HepG2 (cell line): ENCODE data around the gene ARSB. TPM values are rescaled to one million over a fixed set of nuclear protein-coding genes. Genes with fewer than 3 reads are reported as not detected.
A peak's percentile ranks its signal among the peaks of the same experiment; 100 is the strongest.

ENCODE experiments used
- FOXM1 ChIP-seq: sonication (generic); formaldehyde crosslinking; IDR thresholded peaks from 2 replicates; pipeline ENCODE4 v1.5.0; 2020; ENCODE audit warnings: missing genetic modification reagents
- GLI4 ChIP-seq: sonication (generic); formaldehyde crosslinking; IDR thresholded peaks from 2 replicates; pipeline ENCODE4 v1.5.1; 2020; ENCODE audit warnings: missing genetic modification reagents, mild to moderate bottlenecking, moderate library complexity, borderline replicate concordance
- ISX ChIP-seq: sonication (generic); formaldehyde crosslinking; conservative IDR thresholded peaks from 2 replicates; pipeline ENCODE4 v1.5.0; 2020; ENCODE audit warnings: missing genetic modification reagents
- MED1 ChIP-seq: sonication (generic); formaldehyde crosslinking; IDR thresholded peaks from 2 replicates; pipeline ENCODE4 v1.4.0; 2020; ENCODE audit warnings: missing genetic modification reagents
- PCBP2 ChIP-seq: fragments of 200-400 bp; formaldehyde crosslinking; optimal IDR thresholded peaks from 2 replicates; pipeline ENCODE3; 2018; ENCODE audit warnings: low read length, low read depth; ENCODE audit not compliant: poor library complexity, severe bottlenecking
- PRPF4 ChIP-seq: fragments of 200-400 bp; formaldehyde crosslinking; IDR thresholded peaks from 2 replicates; pipeline ENCODE4 v1.6.1; 2016; ENCODE audit warnings: low read length, low read depth; ENCODE audit not compliant: poor library complexity, severe bottlenecking
- RELA ChIP-seq: sonication (generic); formaldehyde crosslinking; IDR thresholded peaks from 2 replicates; pipeline ENCODE4 v1.4.0; 2020; ENCODE audit warnings: missing genetic modification reagents
- SMYD3 ChIP-seq: sonication (generic); formaldehyde crosslinking; IDR thresholded peaks from 2 replicates; pipeline ENCODE4 v1.8.1; 2023; ENCODE audit warnings: mild to moderate bottlenecking, missing genetic modification reagents
- TCF12 ChIP-seq, 2 experiments: fragments of 450-650 bp in 1 of 2; sonication (generic) in 1 of 2; formaldehyde crosslinking in 1 of 2; IDR thresholded peaks; 2 replicates each; pipeline versions ENCODE4 v1.6.1 to v1.8.0; 2017 to 2022; ENCODE audit warnings: antibody characterized with exemption in 1 of 2, mild to moderate bottlenecking in 1 of 2, missing genetic modification reagents in 1 of 2, moderate library complexity in 1 of 2
- ZNF20 ChIP-seq: sonication (generic); formaldehyde crosslinking; IDR thresholded peaks from 2 replicates; pipeline ENCODE4 v1.4.0; 2020; ENCODE audit warnings: mild to moderate bottlenecking, moderate library complexity, missing genetic modification reagents
- polyA plus RNA-seq, 8 experiments: library from polyadenylated mRNA; depleted of rRNA in 3 of 8; stranded (reverse) in 7 of 8; unstranded in 1 of 8; fragments of >200 nt; fragmentation: Illumina TruSeq in 4 of 8; extraction: Trizol in 4 of 8; gene quantifications; 2 replicates each; pipeline versions ENCODE4 v1.2.1 to v1.2.3, GENCODE V29; 2011 to 2016; ENCODE audit warnings: low read depth in 4 of 8, missing spikeins in 1 of 8, mixed read lengths in 1 of 8; ENCODE audit not compliant: insufficient read depth in 1 of 8
- total RNA-seq, 5 experiments: library from RNA; depleted of rRNA; stranded (reverse); fragments of >200 nt; fragmentation: Illumina TruSeq; extraction: Trizol; gene quantifications; 2 replicates each; pipeline ENCODE4 v1.2.3, GENCODE V29; 2016; ENCODE audit warnings: low read depth in 1 of 5
- TF ChIP-seq, protein P1 (sequence below), 2 experiments: sonication (generic) in 1 of 2; formaldehyde crosslinking in 1 of 2; IDR thresholded peaks; 2 replicates each; pipeline versions ENCODE4 v1.6.1 to v1.9.0; 2014 to 2022; ENCODE audit warnings: antibody characterized with exemption in 1 of 2, borderline replicate concordance in 1 of 2, inconsistent platforms in 1 of 2, low read depth in 1 of 2, missing genetic modification reagents in 1 of 2
- TF ChIP-seq, protein P2 (sequence below): sonication (generic); IDR thresholded peaks from 2 replicates; pipeline ENCODE4 v1.6.1; 2016; ENCODE audit warnings: low read depth, borderline replicate concordance
- TF ChIP-seq, protein P3 (sequence below): sonication (generic); formaldehyde crosslinking; IDR thresholded peaks from 2 replicates; pipeline ENCODE4 v1.4.0; 2020; ENCODE audit warnings: missing genetic modification reagents
- TF ChIP-seq, protein P4 (sequence below): sonication (generic); formaldehyde crosslinking; IDR thresholded peaks from 2 replicates; pipeline ENCODE4 v1.4.0; 2020; ENCODE audit warnings: mild to moderate bottlenecking, missing genetic modification reagents
- TF ChIP-seq, protein P5 (sequence below): sonication (generic); formaldehyde crosslinking; IDR thresholded peaks from 2 replicates; pipeline ENCODE4 v1.5.0; 2020; ENCODE audit warnings: missing genetic modification reagents, mild to moderate bottlenecking, borderline replicate concordance

The ARSB gene
- total and polyA plus RNA-seq, 2 of the 13 experiments (the other 11 are each of a cell fraction or from before 2014, with no cell fraction given), result 52.6 to 66.4 TPM

DNA sequence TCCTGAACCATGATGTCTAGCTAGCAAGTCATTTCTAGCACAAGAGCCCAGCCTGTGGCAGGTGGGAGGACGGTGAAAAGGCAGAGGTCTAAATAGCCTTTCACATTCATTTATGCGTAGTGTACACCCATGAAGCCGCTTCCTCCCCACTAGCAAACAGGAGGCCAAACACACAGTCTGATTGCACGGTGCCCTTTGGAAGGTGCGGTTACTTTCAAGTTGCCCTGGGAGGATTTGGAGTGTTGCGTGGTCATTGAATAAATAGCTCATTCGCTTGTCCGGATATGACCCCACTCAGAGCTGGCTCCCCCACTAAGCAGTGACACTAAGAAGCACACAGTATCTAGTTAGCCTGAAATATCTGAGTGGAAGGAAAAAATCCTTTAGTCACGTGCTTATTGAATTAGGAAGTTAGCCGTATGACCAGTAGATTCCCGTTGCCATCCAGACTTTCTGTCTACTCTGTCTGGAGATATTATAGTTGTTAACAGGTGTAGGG is 664 bp upstream of the ARSB start (continued):
- 0 out of 2 replicates have a peak, but pooled peaks have one; percentile 46 for TF ChIP-seq RELA (CRISPR knock-in tag)
- TF ChIP-seq, protein P1, sequence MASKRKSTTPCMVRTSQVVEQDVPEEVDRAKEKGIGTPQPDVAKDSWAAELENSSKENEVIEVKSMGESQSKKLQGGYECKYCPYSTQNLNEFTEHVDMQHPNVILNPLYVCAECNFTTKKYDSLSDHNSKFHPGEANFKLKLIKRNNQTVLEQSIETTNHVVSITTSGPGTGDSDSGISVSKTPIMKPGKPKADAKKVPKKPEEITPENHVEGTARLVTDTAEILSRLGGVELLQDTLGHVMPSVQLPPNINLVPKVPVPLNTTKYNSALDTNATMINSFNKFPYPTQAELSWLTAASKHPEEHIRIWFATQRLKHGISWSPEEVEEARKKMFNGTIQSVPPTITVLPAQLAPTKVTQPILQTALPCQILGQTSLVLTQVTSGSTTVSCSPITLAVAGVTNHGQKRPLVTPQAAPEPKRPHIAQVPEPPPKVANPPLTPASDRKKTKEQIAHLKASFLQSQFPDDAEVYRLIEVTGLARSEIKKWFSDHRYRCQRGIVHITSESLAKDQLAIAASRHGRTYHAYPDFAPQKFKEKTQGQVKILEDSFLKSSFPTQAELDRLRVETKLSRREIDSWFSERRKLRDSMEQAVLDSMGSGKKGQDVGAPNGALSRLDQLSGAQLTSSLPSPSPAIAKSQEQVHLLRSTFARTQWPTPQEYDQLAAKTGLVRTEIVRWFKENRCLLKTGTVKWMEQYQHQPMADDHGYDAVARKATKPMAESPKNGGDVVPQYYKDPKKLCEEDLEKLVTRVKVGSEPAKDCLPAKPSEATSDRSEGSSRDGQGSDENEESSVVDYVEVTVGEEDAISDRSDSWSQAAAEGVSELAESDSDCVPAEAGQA (IDR thresholded peaks at IDR 0.05; ENCODE audit: low read depth), result no peak
- TF ChIP-seq, protein P1 (CRISPR knock-in tag; IDR thresholded peaks at IDR 0.05; ENCODE audit: borderline replicate concordance), result peak; percentile 71; the same call in 1 of the 2 replicates
- TF ChIP-seq PRPF4, result no peak
- TF ChIP-seq SMYD3 (CRISPR knock-in tag), result no peak
- no peak for TF ChIP-seq FOXM1 (CRISPR knock-in tag)
- TF ChIP-seq TCF12 (IDR thresholded peaks at IDR 0.05), result no peak
- peak; percentile 85 for TF ChIP-seq TCF12 (CRISPR knock-in tag; IDR thresholded peaks at IDR 0.05)
- TF ChIP-seq, protein P2, sequence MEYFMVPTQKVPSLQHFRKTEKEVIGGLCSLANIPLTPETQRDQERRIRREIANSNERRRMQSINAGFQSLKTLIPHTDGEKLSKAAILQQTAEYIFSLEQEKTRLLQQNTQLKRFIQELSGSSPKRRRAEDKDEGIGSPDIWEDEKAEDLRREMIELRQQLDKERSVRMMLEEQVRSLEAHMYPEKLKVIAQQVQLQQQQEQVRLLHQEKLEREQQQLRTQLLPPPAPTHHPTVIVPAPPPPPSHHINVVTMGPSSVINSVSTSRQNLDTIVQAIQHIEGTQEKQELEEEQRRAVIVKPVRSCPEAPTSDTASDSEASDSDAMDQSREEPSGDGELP, result peak; percentile 75; the same call in 1 of the 2 replicates
- no peak for TF ChIP-seq PCBP2
- peak; percentile 99 for TF ChIP-seq MED1 (CRISPR knock-in tag)
- 0 out of 2 replicates have a peak, but pooled peaks have one; percentile 63 for TF ChIP-seq ISX (CRISPR knock-in tag)
- TF ChIP-seq ZNF20 (CRISPR knock-in tag), result no peak
- TF ChIP-seq, protein P3, sequence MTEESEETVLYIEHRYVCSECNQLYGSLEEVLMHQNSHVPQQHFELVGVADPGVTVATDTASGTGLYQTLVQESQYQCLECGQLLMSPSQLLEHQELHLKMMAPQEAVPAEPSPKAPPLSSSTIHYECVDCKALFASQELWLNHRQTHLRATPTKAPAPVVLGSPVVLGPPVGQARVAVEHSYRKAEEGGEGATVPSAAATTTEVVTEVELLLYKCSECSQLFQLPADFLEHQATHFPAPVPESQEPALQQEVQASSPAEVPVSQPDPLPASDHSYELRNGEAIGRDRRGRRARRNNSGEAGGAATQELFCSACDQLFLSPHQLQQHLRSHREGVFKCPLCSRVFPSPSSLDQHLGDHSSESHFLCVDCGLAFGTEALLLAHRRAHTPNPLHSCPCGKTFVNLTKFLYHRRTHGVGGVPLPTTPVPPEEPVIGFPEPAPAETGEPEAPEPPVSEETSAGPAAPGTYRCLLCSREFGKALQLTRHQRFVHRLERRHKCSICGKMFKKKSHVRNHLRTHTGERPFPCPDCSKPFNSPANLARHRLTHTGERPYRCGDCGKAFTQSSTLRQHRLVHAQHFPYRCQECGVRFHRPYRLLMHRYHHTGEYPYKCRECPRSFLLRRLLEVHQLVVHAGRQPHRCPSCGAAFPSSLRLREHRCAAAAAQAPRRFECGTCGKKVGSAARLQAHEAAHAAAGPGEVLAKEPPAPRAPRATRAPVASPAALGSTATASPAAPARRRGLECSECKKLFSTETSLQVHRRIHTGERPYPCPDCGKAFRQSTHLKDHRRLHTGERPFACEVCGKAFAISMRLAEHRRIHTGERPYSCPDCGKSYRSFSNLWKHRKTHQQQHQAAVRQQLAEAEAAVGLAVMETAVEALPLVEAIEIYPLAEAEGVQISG (CRISPR knock-in tag), result peak; percentile 88
- TF ChIP-seq, protein P4, sequence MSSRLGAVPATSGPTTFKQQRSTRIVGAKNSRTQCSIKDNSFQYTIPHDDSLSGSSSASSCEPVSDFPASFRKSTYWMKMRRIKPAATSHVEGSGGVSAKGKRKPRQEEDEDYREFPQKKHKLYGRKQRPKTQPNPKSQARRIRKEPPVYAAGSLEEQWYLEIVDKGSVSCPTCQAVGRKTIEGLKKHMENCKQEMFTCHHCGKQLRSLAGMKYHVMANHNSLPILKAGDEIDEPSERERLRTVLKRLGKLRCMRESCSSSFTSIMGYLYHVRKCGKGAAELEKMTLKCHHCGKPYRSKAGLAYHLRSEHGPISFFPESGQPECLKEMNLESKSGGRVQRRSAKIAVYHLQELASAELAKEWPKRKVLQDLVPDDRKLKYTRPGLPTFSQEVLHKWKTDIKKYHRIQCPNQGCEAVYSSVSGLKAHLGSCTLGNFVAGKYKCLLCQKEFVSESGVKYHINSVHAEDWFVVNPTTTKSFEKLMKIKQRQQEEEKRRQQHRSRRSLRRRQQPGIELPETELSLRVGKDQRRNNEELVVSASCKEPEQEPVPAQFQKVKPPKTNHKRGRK (CRISPR knock-in tag), result no peak
- TF ChIP-seq, protein P5, sequence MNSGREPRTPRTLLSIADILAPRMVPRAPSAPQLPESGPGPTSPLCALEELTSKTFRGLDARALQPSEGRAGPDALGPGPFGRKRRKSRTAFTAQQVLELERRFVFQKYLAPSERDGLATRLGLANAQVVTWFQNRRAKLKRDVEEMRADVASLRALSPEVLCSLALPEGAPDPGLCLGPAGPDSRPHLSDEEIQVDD (CRISPR knock-in tag), result no peak
- peak; percentile 71; the same call in 1 of the 2 replicates for TF ChIP-seq GLI4 (CRISPR knock-in tag)
